22Rv1 (cell line): ENCODE results near the gene CD8B.
"Not testable (repeated sequence)": the region's sequence is repeated elsewhere in the genome, so short reads cannot be mapped to it uniquely, and the experiment has no call there.

Experiments
- H3K27ac ChIP-seq: fragments of 450-650 bp; 2 replicates; pipeline ENCODE4 v1.5.1; 2017
- CTCF ChIP-seq: fragments of 450-650 bp; IDR thresholded peaks from 2 replicates; pipeline ENCODE4 v1.5.1; 2017; ENCODE audit warnings: mild to moderate bottlenecking
- ZFX ChIP-seq: fragments of 450-650 bp; IDR thresholded peaks from 2 replicates; pipeline ENCODE4 v1.6.1; 2017; ENCODE audit warnings: antibody characterized with exemption, borderline replicate concordance

The CD8B gene

GRCh38 chr2:86835548-86835889 lies 26.2 kb downstream of the CD8B start:
- H3K27ac ChIP-seq, result not testable (repeated sequence)

- no peak for TF ChIP-seq CTCF
- no peak for TF ChIP-seq ZFX
- H3K27ac ChIP-seq, result no peak overlapping the region
Observed at GRCh38 chr2:86833315-86833714, 28.4 kb downstream of the CD8B start.

GRCh38 chr2:86832334-86833096 lies 29.2 kb downstream of the CD8B start:
- H3K27ac ChIP-seq, result no peak overlapping the region

GRCh38 chr2:86831537-86831936 lies 30.1 kb downstream of the CD8B start:
- H3K27ac ChIP-seq, result no peak overlapping the region
- no peak for TF ChIP-seq ZFX
- TF ChIP-seq CTCF, result no peak

More at GRCh38 chr2:86832334-86833096, 29.2 kb downstream of the CD8B start:
- TF ChIP-seq ZFX, result no peak
- TF ChIP-seq CTCF, result no peak

GRCh38 chr2:86826951-86827350 lies 34.7 kb downstream of the CD8B start:
- no peak for TF ChIP-seq ZFX
- no peak for TF ChIP-seq CTCF

GRCh38 chr2:86825693-86826381 lies 35.8 kb downstream of the CD8B start:
- H3K27ac ChIP-seq, result no peak overlapping the region
- TF ChIP-seq ZFX (no peak), CTCF (no peak)

More at GRCh38 chr2:86826951-86827350, 34.7 kb downstream of the CD8B start:
- H3K27ac ChIP-seq, result no peak overlapping the region

- no peak overlapping the region for H3K27ac ChIP-seq
- TF ChIP-seq CTCF (no peak), ZFX (no peak)
Observed at GRCh38 chr2:86825036-86825692, 36.5 kb downstream of the CD8B start.
